GM19397 (cell line): Measurements from ENCODE around the gene ADAMTSL5.
"Not testable (repeated sequence)": the region's sequence is repeated elsewhere in the genome, so short reads cannot be mapped to it uniquely, and the experiment has no call there.

Source experiments
- ATAC-seq: cut with Tn5 transposase; IDR thresholded peaks from one replicate; pipeline ENCODE4 v1.9.1; 2021; ENCODE audit warnings: mild to moderate bottlenecking, moderate library complexity; ENCODE audit not compliant: unreplicated experiment

ADAMTSL5 gene

GRCh38 chr19:1513499-1514294, 878 bp upstream of the ADAMTSL5 start:
- no peak for ATAC-seq

DNA sequence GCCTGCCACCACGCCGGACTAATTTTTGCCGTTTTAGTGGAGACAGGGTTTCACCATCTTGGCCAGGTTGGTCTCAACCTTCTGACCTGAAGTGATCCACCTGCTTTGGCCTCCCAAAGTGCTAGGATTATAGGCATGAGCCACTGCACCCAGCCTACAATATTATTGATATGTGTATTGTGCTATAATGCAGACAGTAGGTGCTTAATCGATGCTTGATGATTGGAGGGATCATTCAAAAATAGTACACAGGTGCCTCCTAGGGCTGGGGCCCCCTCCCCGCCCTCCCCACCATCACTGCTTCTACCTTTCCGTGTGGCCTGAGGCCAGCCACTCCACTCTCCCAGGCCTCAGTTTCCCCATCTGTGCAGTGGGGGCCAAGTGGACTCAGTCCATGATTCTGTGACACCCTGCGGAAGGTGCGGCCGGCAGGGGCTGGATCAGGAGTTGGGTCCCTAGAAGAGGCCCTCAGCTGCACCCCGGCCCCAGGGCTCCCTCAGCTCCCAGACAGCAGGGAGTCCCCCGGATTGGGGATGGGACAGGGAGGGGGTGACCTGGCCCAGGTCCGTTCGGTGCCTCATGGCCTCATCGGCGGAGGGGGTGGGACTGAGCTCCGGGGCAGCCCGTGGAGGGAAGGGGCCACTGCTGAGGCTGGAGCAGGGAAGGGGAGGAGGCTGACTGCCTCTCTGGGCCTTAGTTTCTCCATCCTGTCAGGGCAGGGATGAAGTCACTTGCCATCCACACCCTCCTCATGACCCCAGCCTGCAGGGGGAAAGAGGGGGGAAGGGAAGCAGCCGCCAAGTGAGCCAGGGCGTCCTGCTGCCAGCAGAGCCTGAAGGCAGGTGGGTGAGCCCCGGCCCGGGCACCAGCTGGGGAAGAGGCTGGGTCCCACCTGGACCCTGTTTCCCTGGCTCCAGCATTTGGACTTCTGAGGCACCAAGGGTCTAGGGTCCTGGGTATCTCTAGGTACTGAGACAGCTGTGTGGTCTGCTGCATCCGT, 1.2 kb downstream of the ADAMTSL5 start:
- ATAC-seq, result no peak

- ATAC-seq, result no peak
These were observed 2.0 kb downstream of the ADAMTSL5 start for GRCh38 chr19:1510807-1511206.

DNA sequence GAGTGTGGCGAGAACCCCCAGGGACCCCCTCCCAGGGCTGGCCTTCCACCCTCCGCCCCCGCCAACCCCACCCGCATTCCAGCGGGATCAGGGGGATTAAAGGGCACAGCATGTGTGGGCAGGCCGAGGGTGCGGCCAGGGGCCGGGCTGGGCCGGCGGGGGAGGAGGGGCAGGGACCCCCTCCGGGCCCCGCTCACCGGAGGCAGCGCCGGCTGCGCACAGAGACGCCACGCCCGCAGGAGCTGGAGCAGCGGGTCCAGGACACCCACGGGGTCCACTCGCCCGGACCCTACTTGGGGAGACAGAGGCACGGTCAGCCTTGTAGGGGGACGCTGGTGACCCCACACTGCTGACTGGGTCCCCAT, 2.4 kb downstream of the ADAMTSL5 start:
- ATAC-seq, result no peak

GRCh38 chr19:1509602-1510441, 3.0 kb downstream of the ADAMTSL5 start:
- ATAC-seq, result no peak

DNA sequence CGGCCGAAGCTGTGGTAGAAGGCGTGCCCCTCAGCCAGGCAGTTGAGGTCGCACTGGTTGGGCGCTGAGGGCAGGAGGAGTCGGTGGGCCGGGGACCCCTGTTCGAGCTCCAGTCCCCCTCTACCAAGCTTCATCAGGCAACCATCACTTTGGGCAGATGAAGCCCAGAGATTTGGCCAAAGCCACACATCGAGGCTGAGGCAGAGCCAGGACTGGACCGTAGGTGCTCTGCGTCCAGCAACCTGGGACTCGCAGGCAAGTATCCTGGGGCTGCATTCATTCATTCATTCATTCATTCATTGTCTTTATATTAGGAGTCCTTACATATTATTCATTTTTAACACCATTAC, 4.3 kb downstream of the ADAMTSL5 start:
- no peak for ATAC-seq

GRCh38 chr19:1507763-1508506, 4.9 kb downstream of the ADAMTSL5 start:
- ATAC-seq, result no peak

DNA sequence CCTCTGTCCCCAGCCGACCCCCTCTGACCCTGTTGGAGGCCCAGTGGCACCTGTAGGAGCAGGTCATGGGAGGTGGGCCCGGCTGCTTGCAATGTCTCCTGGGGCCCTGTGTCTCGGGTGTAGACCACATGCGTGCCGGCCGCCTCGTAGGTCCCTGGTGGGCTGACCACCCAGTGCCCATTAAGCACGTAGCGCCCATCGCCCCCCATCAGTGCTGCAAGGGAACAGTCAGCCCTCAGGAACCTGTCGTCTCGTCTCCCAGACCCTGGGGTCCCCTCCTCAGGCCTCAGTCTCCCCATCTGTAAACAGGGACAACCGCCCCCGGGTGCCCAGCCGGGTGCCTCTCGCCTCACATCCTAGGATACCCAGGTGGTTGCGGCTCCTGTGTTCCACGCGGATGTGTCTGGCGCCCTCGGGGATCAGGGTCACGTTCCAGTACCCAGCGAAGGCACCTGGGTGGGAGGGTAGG, 5.6 kb downstream of the ADAMTSL5 start:
- no peak for ATAC-seq

- no peak for ATAC-seq
These were observed 6.6 kb downstream of the ADAMTSL5 start for GRCh38 chr19:1505991-1506881.

- ATAC-seq, result no peak
These were observed 7.8 kb downstream of the ADAMTSL5 start for GRCh38 chr19:1505012-1505411.

DNA sequence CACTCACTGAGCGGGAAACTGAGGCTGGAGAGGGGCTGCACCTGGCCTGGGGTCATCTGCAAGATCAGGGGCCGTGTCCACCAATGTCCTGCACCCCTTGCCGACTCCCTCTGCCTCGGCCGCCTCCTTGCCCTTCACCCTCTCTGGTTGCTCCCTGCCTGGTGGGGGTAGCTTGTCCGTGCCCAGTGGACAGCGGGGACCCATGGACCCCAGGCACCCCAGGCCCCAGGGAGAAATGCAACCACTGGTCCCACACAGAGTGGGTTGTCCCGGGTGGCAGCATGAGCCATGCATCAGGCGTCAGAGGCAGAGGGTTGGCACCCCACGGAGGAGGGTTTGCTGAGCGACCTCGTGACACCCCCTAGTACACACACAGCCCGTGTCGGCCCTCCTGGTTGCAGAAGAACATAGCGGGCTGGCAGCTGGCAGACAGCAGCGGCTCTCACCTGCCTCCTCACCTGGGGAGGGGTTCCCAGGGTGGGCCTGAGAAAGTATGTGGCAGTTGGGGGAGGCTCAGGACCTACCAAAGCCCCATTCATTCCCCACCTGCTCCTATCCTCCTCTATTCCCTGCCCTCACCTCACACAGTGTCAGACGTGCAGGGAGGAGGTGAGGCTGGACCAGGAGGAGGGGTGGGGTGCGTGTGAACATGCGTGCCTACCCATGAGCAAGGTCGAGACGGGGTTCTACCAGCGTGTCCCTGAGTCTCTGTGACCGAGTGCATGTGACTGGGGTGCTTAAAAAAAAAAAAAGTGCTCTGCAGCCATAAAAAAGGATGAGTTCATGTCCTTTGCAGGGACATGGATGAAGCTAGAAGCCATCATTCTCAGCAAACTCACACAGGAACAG, 8.7 kb downstream of the ADAMTSL5 start:
- no peak for ATAC-seq

- ATAC-seq, result no peak
These were observed 9.5 kb downstream of the ADAMTSL5 start for GRCh38 chr19:1503089-1503924.

DNA sequence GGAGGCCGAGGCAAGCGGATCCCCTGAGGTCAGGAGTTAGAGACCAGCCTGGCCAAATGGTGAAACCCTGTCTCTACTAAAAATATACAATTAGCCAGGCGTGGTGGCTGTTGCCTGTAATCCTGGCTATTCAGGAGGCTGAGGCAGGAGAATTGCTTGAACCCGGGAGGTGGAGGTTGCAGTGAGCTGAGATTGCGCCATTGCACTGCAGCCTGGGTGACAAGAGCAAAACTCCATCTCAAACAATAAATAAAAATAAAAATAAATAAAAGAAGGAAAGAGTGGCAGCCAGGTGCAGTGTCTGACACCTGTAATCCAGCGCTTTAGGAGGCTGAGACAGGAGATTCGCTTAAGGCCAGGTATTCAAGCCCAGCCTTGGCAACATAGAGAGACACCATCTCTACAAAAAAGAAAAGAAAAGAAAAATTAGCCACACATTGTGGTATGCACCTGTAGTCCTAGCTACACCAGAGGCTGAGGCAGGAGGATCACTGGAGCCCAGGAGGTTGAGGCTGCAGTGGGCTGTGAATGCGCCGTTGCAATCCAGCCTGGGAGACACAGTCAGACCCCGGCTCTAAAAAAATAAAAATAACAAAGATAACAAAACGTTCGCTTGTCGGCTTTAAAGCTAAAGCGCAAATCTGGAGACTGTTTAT, 10.3 kb downstream of the ADAMTSL5 start:
- ATAC-seq, result no peak

DNA sequence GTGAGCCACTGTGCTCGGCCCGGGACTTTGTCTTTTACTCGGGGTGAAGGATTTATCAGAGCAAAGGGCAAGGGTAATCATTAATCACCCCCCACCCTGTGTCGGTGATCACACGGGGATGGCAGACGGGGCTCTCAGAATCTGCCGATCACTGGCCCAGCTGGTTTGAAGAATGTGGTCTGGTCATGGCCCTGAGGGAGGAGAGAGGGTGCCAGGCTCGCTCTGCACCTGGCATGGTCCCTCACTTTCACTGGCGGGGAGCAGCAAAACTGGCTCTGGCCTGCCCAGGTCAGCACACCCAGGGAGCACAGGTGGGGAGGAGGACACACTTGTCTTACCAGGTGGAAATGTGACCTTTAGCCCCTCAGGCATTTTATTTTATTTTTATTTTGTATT, 11.6 kb downstream of the ADAMTSL5 start:
- no peak for ATAC-seq

GRCh38 chr19:1499231-1499630, 13.6 kb downstream of the ADAMTSL5 start:
- ATAC-seq, result not testable (repeated sequence)

- ATAC-seq, result no peak
These were observed 15.1 kb downstream of the ADAMTSL5 start for GRCh38 chr19:1497578-1498235.
